GM23338 (cell line): Measurements from ENCODE around the gene ATXN2. TPM values are rescaled to one million over a fixed set of nuclear protein-coding genes. Genes with fewer than 3 reads are reported as not detected.
A peak's percentile ranks its signal among the peaks of the same experiment; 100 is the strongest.

Source experiments
- ATAC-seq: fragments of 200-7000 bp; cut with Tn5 transposase; 3 replicates; pipeline ENCODE4 v1.9.1; 2020
- DNase-seq: peaks from one replicate; pipeline ENCODE4 v3.0.0-alpha.2; 2015; ENCODE audit warnings: low spot score
- H2AFZ ChIP-seq: fragments of 200-600 bp; sonication (generic); 2 replicates; pipeline ENCODE4 v1.8.0; 2016; ENCODE audit warnings: antibody characterized with exemption, mild to moderate bottlenecking, moderate library complexity
- H3F3A ChIP-seq: fragments of 200-600 bp; sonication (generic); replicated peaks from 2 replicates; pipeline ENCODE4 v1.8.0; 2017; ENCODE audit warnings: antibody characterized with exemption, mixed run types, low read depth
- H3K27ac ChIP-seq: fragments of 200-600 bp; sonication (generic); 2 replicates; pipeline ENCODE4 v1.6.1; 2016; ENCODE audit warnings: low read depth
- H3K27me3 ChIP-seq: fragments of 200-600 bp; sonication (generic); 2 replicates; pipeline ENCODE4 v1.8.0; 2016; ENCODE audit warnings: mild to moderate bottlenecking, mixed run types, moderate library complexity; ENCODE audit not compliant: insufficient read depth
- H3K36me3 ChIP-seq: fragments of 200-600 bp; sonication (generic); 2 replicates; pipeline ENCODE4 v1.8.0; 2016; ENCODE audit warnings: mild to moderate bottlenecking; ENCODE audit not compliant: insufficient read depth
- H3K4me1 ChIP-seq: fragments of 200-600 bp; sonication (generic); 2 replicates; pipeline ENCODE4 v1.8.0; 2016; ENCODE audit warnings: mild to moderate bottlenecking, moderate library complexity; ENCODE audit not compliant: insufficient read depth
- H3K4me2 ChIP-seq: fragments of 200-600 bp; sonication (generic); 2 replicates; pipeline ENCODE4 v1.7.1; 2017; ENCODE audit warnings: mixed run types
- H3K4me3 ChIP-seq: fragments of 200-600 bp; sonication (generic); 2 replicates; pipeline ENCODE4 v1.6.1; 2016; ENCODE audit warnings: mixed run types
- H3K79me2 ChIP-seq: fragments of 200-600 bp; sonication (generic); replicated peaks from 2 replicates; pipeline ENCODE4 v1.8.0; 2017; ENCODE audit warnings: mild to moderate bottlenecking; ENCODE audit not compliant: insufficient read depth
- H3K9me2 ChIP-seq: fragments of 200-600 bp; sonication (generic); 2 replicates; pipeline ENCODE4 v1.8.0; 2017; ENCODE audit not compliant: insufficient read depth
- H4K20me1 ChIP-seq: fragments of 200-600 bp; sonication (generic); replicated peaks from 2 replicates; pipeline ENCODE4 v1.8.0; 2017; ENCODE audit warnings: mild to moderate bottlenecking; ENCODE audit not compliant: insufficient read depth
- H3K27ac Mint-ChIP-seq: 2 replicates; pipeline ENCODE4 v1.8.0; 2020; ENCODE audit warnings: inconsistent platforms, mild to moderate bottlenecking, moderate library complexity, mixed read lengths
- H3K27me3 Mint-ChIP-seq: 3 replicates; pipeline ENCODE4 v1.8.0; 2022; ENCODE audit warnings: low read depth, mild to moderate bottlenecking, moderate library complexity, mixed read lengths, inconsistent platforms; ENCODE audit not compliant: insufficient read depth, poor library complexity
- H3K36me3 Mint-ChIP-seq: 3 replicates; pipeline ENCODE4 v1.8.0; 2021; ENCODE audit warnings: low read depth, mild to moderate bottlenecking, inconsistent platforms, moderate library complexity, mixed read lengths
- H3K4me1 Mint-ChIP-seq: 3 replicates; pipeline ENCODE4 v1.8.0; 2020; ENCODE audit warnings: mild to moderate bottlenecking, inconsistent platforms, mixed read lengths
- H3K4me3 Mint-ChIP-seq: 3 replicates; pipeline ENCODE4 v1.8.0; 2021; ENCODE audit warnings: moderate library complexity, mild to moderate bottlenecking, inconsistent platforms, mixed read lengths
- H3K9me3 Mint-ChIP-seq: 3 replicates; pipeline ENCODE4 v1.8.0; 2020; ENCODE audit warnings: moderate library complexity, mild to moderate bottlenecking, inconsistent platforms, mixed read lengths
- CREB1 ChIP-seq: fragments of 250-450 bp; sonication (Bioruptor Pico); IDR thresholded peaks from 2 replicates; pipeline ENCODE4 v1.5.0; 2020; ENCODE audit warnings: low read depth, mild to moderate bottlenecking, moderate library complexity
- ETS1 ChIP-seq: IDR thresholded peaks from 2 replicates; pipeline ENCODE4 v1.6.1; 2016; ENCODE audit warnings: antibody characterized with exemption
- EZH2phosphoT487 ChIP-seq: fragments of 200-600 bp; sonication (generic); IDR thresholded peaks from one replicate; pipeline ENCODE4 v1.8.1; 2018; ENCODE audit warnings: antibody characterized with exemption; ENCODE audit not compliant: unreplicated experiment
- JUNB ChIP-seq: IDR thresholded peaks from one replicate; pipeline ENCODE4 v1.6.1; 2016; ENCODE audit warnings: antibody characterized with exemption; ENCODE audit not compliant: unreplicated experiment
- NANOG ChIP-seq: IDR thresholded peaks from 2 replicates; pipeline ENCODE4 v1.6.1; 2016; ENCODE audit warnings: antibody characterized with exemption, borderline replicate concordance
- POLR2AphosphoS5 ChIP-seq: IDR thresholded peaks from 2 replicates; pipeline ENCODE4 v1.6.1; 2016; ENCODE audit warnings: antibody characterized with exemption, low read depth
- REST ChIP-seq: IDR thresholded peaks from one replicate; pipeline ENCODE4 v1.6.1; 2018; ENCODE audit warnings: antibody characterized with exemption; ENCODE audit not compliant: unreplicated experiment
- STAT1 ChIP-seq: IDR thresholded peaks from one replicate; pipeline ENCODE4 v1.6.1; 2016; ENCODE audit warnings: antibody characterized with exemption; ENCODE audit not compliant: unreplicated experiment
- ZNF114 ChIP-seq: fragments of 250-450 bp; sonication (Bioruptor Pico); IDR thresholded peaks from 2 replicates; pipeline ENCODE4 v1.5.0; 2020; ENCODE audit warnings: mild to moderate bottlenecking, moderate library complexity
- ZNF331 ChIP-seq: fragments of 250-450 bp; sonication (Bioruptor Pico); IDR thresholded peaks from 2 replicates; pipeline ENCODE4 v1.5.0; 2020; ENCODE audit warnings: low read depth, mild to moderate bottlenecking, moderate library complexity
- polyA plus RNA-seq: library from polyadenylated mRNA; unstranded; fragments of >200 nt; fragmentation: Nextera tagmentation; extraction: Ambion mirVana; gene quantifications from 2 replicates; pipeline ENCODE4 v1.2.1, GENCODE V29; 2016
- total RNA-seq: library from RNA; depleted of rRNA; stranded (reverse); fragments of >200 nt; shearing (Covaris generic); gene quantifications from 2 replicates; pipeline ENCODE4 v1.2.3, GENCODE V29; 2014

Gene ATXN2
- total and polyA plus RNA-seq, 2 experiments from 2014 or later = 44.8 to 59.5 TPM

GRCh38 chr12:111582133-111582747, 16.9 kb downstream of the ATXN2 start:
- Histone ChIP-seq H3K36me3 (no peaks in the 10 kb centered on the region), H3K27me3 (no peaks in the 10 kb centered on the region), H3K9me2 (no peaks in the 10 kb centered on the region), H3K4me2 (no peak overlapping the region), H3K79me2 (peaks cover 98% of the 10 kb centered on the region), H2AFZ (no peak overlapping the region), H3K4me3 (no peak overlapping the region), H4K20me1 (peaks cover 42% of the 10 kb centered on the region), H3K27ac (peak overlapping the region; percentile 50; the same call in 1 of the 2 replicates), H3K4me1 (no peaks in the 10 kb centered on the region), H3F3A (no peaks in the 10 kb centered on the region)
- no peak overlapping the region for H3K27ac Mint-ChIP-seq
- H3K4me3 Mint-ChIP-seq = no peak overlapping the region
- H3K27me3 Mint-ChIP-seq = peaks cover 2% of the 10 kb centered on the region
- TF ChIP-seq ZNF331 (CRISPR knock-in tag) = no peak
- DNase-seq = no peak
- H3K4me1 Mint-ChIP-seq = peaks cover 4% of the 10 kb centered on the region; the same call in 2 of the 3 replicates
- no peaks in the 10 kb centered on the region; the same call in 2 of the 3 replicates for H3K9me3 Mint-ChIP-seq
- H3K36me3 Mint-ChIP-seq = peaks cover 4% of the 10 kb centered on the region; the same call in 2 of the 3 replicates
- ATAC-seq = no peak

GRCh38 chr12:111581434-111582132, 17.5 kb downstream of the ATXN2 start:
- ATAC-seq (no peak), DNase-seq (no peak)
- H3K27me3 Mint-ChIP-seq = peaks cover 2% of the 10 kb centered on the region
- Histone ChIP-seq H3K27ac (peak overlapping the region; percentile 50; the same call in 1 of the 2 replicates), H3K36me3 (no peaks in the 10 kb centered on the region), H3K9me2 (no peaks in the 10 kb centered on the region), H3K27me3 (no peaks in the 10 kb centered on the region), H3K4me3 (no peak overlapping the region), H3K79me2 (peaks cover 97% of the 10 kb centered on the region), H3F3A (no peaks in the 10 kb centered on the region), H2AFZ (no peak overlapping the region), H3K4me2 (no peak overlapping the region), H4K20me1 (peaks cover 36% of the 10 kb centered on the region), H3K4me1 (no peaks in the 10 kb centered on the region)
- H3K4me1 Mint-ChIP-seq = peaks cover 4% of the 10 kb centered on the region; the same call in 2 of the 3 replicates
- H3K27ac Mint-ChIP-seq = peak overlapping the region; percentile 43; the same call in 1 of the 2 replicates
- H3K36me3 Mint-ChIP-seq = peaks cover 4% of the 10 kb centered on the region; the same call in 2 of the 3 replicates
- H3K9me3 Mint-ChIP-seq = no peaks in the 10 kb centered on the region; the same call in 2 of the 3 replicates
- H3K4me3 Mint-ChIP-seq = no peak overlapping the region; the same call in 2 of the 3 replicates
- TF ChIP-seq REST (no peak), STAT1 (no peak), JUNB (no peak), EZH2phosphoT487 (no peak), POLR2AphosphoS5 (no peak), ZNF331 (CRISPR knock-in tag) (no peak), CREB1 (CRISPR knock-in tag) (no peak), NANOG (no peak), ETS1 (no peak), ZNF114 (CRISPR knock-in tag) (no peak)
